Liver (tissue), 9 donors: ENCODE data around the gene ACOXL. TPM values are rescaled to one million over a fixed set of nuclear protein-coding genes. Genes with fewer than 3 reads are reported as not detected.

Experiments used
- DNase-seq: peaks from one replicate; pipeline ENCODE4 v3.0.0-alpha.2; 2017; ENCODE audit warnings: low spot score
- H3K27ac ChIP-seq, 2 donors: one replicate each; pipeline ENCODE4 v1.7.0; 2013; ENCODE audit warnings: inconsistent platforms in 2 of 2, low read length in 2 of 2, control low read depth in 1 of 2, low read depth in 1 of 2, mild to moderate bottlenecking in 1 of 2
- H3K27me3 ChIP-seq, 4 donors: one replicate each; pipeline versions ENCODE4 v1.6.1 to v1.7.0; 2013; ENCODE audit warnings: low read length in 3 of 4, inconsistent platforms in 1 of 4, mild to moderate bottlenecking in 1 of 4, moderate library complexity in 1 of 4; ENCODE audit not compliant: control insufficient read depth in 4 of 4, insufficient read depth in 4 of 4
- H3K36me3 ChIP-seq, 4 donors: one replicate each; pipeline versions ENCODE4 v1.6.1 to v1.7.0; 2013; ENCODE audit warnings: low read length in 3 of 4, mild to moderate bottlenecking in 3 of 4, low read depth in 1 of 4, moderate library complexity in 1 of 4; ENCODE audit not compliant: control insufficient read depth in 4 of 4, insufficient read depth in 3 of 4
- H3K4me1 ChIP-seq, 4 donors: one replicate each; pipeline versions ENCODE4 v1.6.1 to v1.7.0; 2013; ENCODE audit warnings: low read length in 3 of 4, mild to moderate bottlenecking in 3 of 4, moderate library complexity in 1 of 4; ENCODE audit not compliant: control insufficient read depth in 4 of 4, insufficient read depth in 4 of 4
- H3K4me3 ChIP-seq, 3 donors: one replicate each; pipeline versions ENCODE4 v1.6.1 to v1.7.0; 2013; ENCODE audit warnings: low read length in 3 of 3, control low read depth in 1 of 3, low read depth in 1 of 3, mild to moderate bottlenecking in 1 of 3
- H3K9ac ChIP-seq, 2 donors: one replicate each; pipeline ENCODE4 v1.7.0; 2013; ENCODE audit warnings: low read length in 2 of 2, mild to moderate bottlenecking in 2 of 2, moderate library complexity in 2 of 2, control low read depth in 1 of 2, low read depth in 1 of 2
- H3K9me3 ChIP-seq, 4 donors: one replicate each; pipeline versions ENCODE4 v1.6.1 to v1.7.0; 2013; ENCODE audit warnings: low read length in 3 of 4; ENCODE audit not compliant: control insufficient read depth in 4 of 4
- EGR1 ChIP-seq, 2 donors: IDR thresholded peaks; 2 replicates each; pipeline ENCODE4 v1.6.1; 2016 to 2018; ENCODE audit warnings: antibody characterized with exemption in 2 of 2, low read depth in 2 of 2
- FOXA1 ChIP-seq: IDR thresholded peaks from 2 replicates; pipeline ENCODE4 v1.6.1; 2016; ENCODE audit warnings: antibody characterized with exemption
- FOXA2 ChIP-seq: IDR thresholded peaks from 2 replicates; pipeline ENCODE4 v1.6.1; 2016; ENCODE audit warnings: antibody characterized with exemption
- GABPA ChIP-seq, 2 donors: IDR thresholded peaks in 1 of 2; conservative IDR thresholded peaks in 1 of 2; 2 replicates each; pipeline ENCODE4 v1.6.1; 2016; ENCODE audit warnings: antibody characterized with exemption in 2 of 2, mild to moderate bottlenecking in 1 of 2, moderate library complexity in 1 of 2
- HNF4A ChIP-seq, 2 donors: conservative IDR thresholded peaks; 2 replicates each; pipeline ENCODE4 v1.6.1; 2016; ENCODE audit warnings: antibody characterized with exemption in 2 of 2, mild to moderate bottlenecking in 2 of 2
- HNF4G ChIP-seq: IDR thresholded peaks from 2 replicates; pipeline ENCODE4 v1.6.1; 2016; ENCODE audit warnings: antibody characterized with exemption
- RAD21 ChIP-seq, 2 donors: IDR thresholded peaks; 2 replicates each; pipeline ENCODE4 v1.6.1; 2016; ENCODE audit warnings: antibody characterized with exemption in 2 of 2, mild to moderate bottlenecking in 2 of 2
- REST ChIP-seq: IDR thresholded peaks from 2 replicates; pipeline ENCODE4 v1.6.1; 2016; ENCODE audit warnings: antibody characterized with exemption, mild to moderate bottlenecking
- RXRA ChIP-seq, 2 donors: IDR thresholded peaks; 2 replicates each; pipeline ENCODE4 v1.6.1; 2017 to 2018; ENCODE audit warnings: antibody characterized with exemption in 2 of 2, mild to moderate bottlenecking in 1 of 2
- SP1 ChIP-seq: IDR thresholded peaks from 2 replicates; pipeline ENCODE4 v1.6.1; 2018; ENCODE audit warnings: antibody characterized with exemption, mild to moderate bottlenecking
- TAF1 ChIP-seq: conservative IDR thresholded peaks from 2 replicates; pipeline ENCODE4 v1.6.1; 2016; ENCODE audit warnings: antibody characterized with exemption, mild to moderate bottlenecking
- YY1 ChIP-seq: IDR thresholded peaks from 2 replicates; pipeline ENCODE4 v1.6.1; 2016; ENCODE audit warnings: antibody characterized with exemption, mild to moderate bottlenecking
- ZBTB33 ChIP-seq: IDR thresholded peaks from 2 replicates; pipeline ENCODE4 v1.6.1; 2016; ENCODE audit warnings: antibody characterized with exemption
- WGBS: extraction: QIAGEN DNeasy Blood & Tissue Kit; methylation state at CpG from one replicate; pipeline ENCODE4 v1.1.7; 2013; 5-methylcytosine and 5-hydroxymethylcytosine counted together
- polyA plus RNA-seq, 2 donors: library from polyadenylated mRNA; stranded (reverse) in 1 of 2; unstranded in 1 of 2; fragments of 200-250 nt in 1 of 2; fragments of >200 nt in 1 of 2; fragmentation: Nextera tagmentation in 1 of 2; extraction: Ambion mirVana in 1 of 2; gene quantifications; one replicate each; pipeline versions ENCODE4 v1.2.1 to v1.2.3, GENCODE V29; 2013 to 2015
- total RNA-seq, 2 donors: library from RNA; depleted of rRNA; stranded (reverse); fragments of >200 nt; gene quantifications; one replicate each; pipeline ENCODE4 v1.2.3, GENCODE V29; 2014
- TF ChIP-seq, protein P1 (sequence below): fragments of 150-350 bp; IDR thresholded peaks from 2 replicates; pipeline ENCODE4 v1.5.1; 2017; ENCODE audit warnings: improper control_type of control experiment, low read depth, low read length; ENCODE audit not compliant: missing input control
- TF ChIP-seq, protein P2 (sequence below): IDR thresholded peaks from 2 replicates; pipeline ENCODE4 v1.6.1; 2016; ENCODE audit warnings: antibody characterized with exemption
- TF ChIP-seq, protein P3 (sequence below): IDR thresholded peaks from 2 replicates; pipeline ENCODE4 v1.6.1; 2016; ENCODE audit warnings: antibody characterized with exemption
- donor health status: healthy.
- donor health status: healthy.
- donor health status: healthy.
- donor health status: healthy.
- donor health status: healthy.

The ACOXL gene
- total and polyA plus RNA-seq, 4 donors = 0.07 TPM; not detected in 3

DNA sequence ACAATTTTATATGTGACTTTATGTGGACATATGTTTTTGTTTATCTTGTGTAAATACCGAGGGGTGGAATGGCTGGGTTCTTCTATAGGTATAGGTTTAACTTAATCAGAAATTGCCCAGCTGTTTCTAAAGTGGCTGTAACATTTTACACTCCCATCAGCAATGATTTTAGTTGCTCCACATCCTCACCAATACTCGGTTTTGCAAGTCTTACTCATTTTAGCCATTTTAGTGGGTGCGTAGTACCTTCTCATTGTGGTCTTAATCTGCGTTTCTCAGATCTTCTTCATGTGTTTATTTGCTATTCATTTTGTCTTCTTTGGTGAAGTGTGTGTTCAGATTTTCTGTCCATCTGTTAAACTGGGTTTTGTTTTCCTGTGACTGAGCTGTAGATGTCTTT is 292.9 kb downstream of the ACOXL start:
- Histone ChIP-seq H3K9me3 (no peaks in the 10 kb centered on the region), H3K36me3 (no peaks in the 10 kb centered on the region), H3K9ac (no peak overlapping the region), H3K4me1 (no peaks in the 10 kb centered on the region), H3K27me3 (no peaks in the 10 kb centered on the region), H3K27ac (no peak overlapping the region), H3K4me3 (no peak overlapping the region)
- WGBS = 71% methylated on average over 4 of the region's 4 CpGs
- no peak for DNase-seq
- TF ChIP-seq HNF4G = no peak
- TF ChIP-seq GABPA (IDR thresholded peaks at IDR 0.05 in 1 of 2, conservative IDR thresholded peaks at IDR 0.05 in 1 of 2) = no peak
- no peak for TF ChIP-seq ZBTB33
- TF ChIP-seq, protein P1, sequence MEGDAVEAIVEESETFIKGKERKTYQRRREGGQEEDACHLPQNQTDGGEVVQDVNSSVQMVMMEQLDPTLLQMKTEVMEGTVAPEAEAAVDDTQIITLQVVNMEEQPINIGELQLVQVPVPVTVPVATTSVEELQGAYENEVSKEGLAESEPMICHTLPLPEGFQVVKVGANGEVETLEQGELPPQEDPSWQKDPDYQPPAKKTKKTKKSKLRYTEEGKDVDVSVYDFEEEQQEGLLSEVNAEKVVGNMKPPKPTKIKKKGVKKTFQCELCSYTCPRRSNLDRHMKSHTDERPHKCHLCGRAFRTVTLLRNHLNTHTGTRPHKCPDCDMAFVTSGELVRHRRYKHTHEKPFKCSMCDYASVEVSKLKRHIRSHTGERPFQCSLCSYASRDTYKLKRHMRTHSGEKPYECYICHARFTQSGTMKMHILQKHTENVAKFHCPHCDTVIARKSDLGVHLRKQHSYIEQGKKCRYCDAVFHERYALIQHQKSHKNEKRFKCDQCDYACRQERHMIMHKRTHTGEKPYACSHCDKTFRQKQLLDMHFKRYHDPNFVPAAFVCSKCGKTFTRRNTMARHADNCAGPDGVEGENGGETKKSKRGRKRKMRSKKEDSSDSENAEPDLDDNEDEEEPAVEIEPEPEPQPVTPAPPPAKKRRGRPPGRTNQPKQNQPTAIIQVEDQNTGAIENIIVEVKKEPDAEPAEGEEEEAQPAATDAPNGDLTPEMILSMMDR = no peak
- TF ChIP-seq TAF1 = no peak
- TF ChIP-seq FOXA1 = no peak
- no peak for TF ChIP-seq FOXA2
- no peak for TF ChIP-seq YY1
- TF ChIP-seq, protein P2, sequence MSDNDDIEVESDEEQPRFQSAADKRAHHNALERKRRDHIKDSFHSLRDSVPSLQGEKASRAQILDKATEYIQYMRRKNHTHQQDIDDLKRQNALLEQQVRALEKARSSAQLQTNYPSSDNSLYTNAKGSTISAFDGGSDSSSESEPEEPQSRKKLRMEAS = no peak
- TF ChIP-seq RAD21 (IDR thresholded peaks at IDR 0.05) = no peak
- TF ChIP-seq HNF4A (conservative IDR thresholded peaks at IDR 0.05) = no peak
- TF ChIP-seq REST = no peak
- TF ChIP-seq, protein P3, sequence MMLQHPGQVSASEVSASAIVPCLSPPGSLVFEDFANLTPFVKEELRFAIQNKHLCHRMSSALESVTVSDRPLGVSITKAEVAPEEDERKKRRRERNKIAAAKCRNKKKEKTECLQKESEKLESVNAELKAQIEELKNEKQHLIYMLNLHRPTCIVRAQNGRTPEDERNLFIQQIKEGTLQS = no peak
- no peak for TF ChIP-seq RXRA (IDR thresholded peaks at IDR 0.05)
- TF ChIP-seq SP1 = no peak
- TF ChIP-seq EGR1 (IDR thresholded peaks at IDR 0.05; ENCODE audit: low read depth in 2 of 2) = no peak

DNA sequence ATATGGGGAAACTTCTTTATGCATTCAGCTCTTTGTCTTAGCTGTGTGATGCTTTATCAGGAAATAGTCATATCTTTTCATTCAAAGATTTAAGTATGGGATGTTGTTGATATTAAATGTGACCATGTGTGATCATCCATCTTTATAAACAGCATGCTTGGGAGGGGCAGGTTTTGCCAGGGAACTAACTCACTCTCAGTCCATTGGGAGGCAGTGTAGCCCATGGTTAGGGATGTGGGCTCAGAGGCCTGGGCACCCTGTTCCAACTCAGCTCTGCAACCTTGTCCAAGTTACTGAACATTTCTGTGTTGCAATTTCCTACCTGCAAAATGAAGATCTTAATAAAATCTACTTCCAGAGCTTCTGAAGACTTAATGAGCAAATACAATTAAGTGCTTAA is 296.3 kb downstream of the ACOXL start:
- Histone ChIP-seq H3K27me3 (no peaks in the 10 kb centered on the region), H3K9ac (no peak overlapping the region), H3K4me3 (no peak overlapping the region), H3K4me1 (peaks cover 0 to 11% (median 3%) of the 10 kb centered on the region in 4 donors), H3K36me3 (no peaks in the 10 kb centered on the region), H3K9me3 (no peaks in the 10 kb centered on the region), H3K27ac (no peak overlapping the region)
- TF ChIP-seq RAD21 (IDR thresholded peaks at IDR 0.05) = peak; percentile 6 to 38
- TF ChIP-seq YY1 = no peak
- DNase-seq = no peak
